GM18505 (cell line): ENCODE data around the gene AZIN2.
"Not testable (repeated sequence)": the region's sequence is repeated elsewhere in the genome, so short reads cannot be mapped to it uniquely, and the experiment has no call there.

Experiments
- ATAC-seq: cut with Tn5 transposase; IDR thresholded peaks from one replicate; pipeline ENCODE4 v1.9.1; 2021; ENCODE audit not compliant: unreplicated experiment
- POLR2A ChIP-seq: IDR thresholded peaks from 4 replicates; pipeline ENCODE4 v1.6.1; 2011; ENCODE audit warnings: borderline replicate concordance; ENCODE audit not compliant: insufficient read depth, insufficient read length; ENCODE audit errors: extremely low read depth

AZIN2 gene

DNA sequence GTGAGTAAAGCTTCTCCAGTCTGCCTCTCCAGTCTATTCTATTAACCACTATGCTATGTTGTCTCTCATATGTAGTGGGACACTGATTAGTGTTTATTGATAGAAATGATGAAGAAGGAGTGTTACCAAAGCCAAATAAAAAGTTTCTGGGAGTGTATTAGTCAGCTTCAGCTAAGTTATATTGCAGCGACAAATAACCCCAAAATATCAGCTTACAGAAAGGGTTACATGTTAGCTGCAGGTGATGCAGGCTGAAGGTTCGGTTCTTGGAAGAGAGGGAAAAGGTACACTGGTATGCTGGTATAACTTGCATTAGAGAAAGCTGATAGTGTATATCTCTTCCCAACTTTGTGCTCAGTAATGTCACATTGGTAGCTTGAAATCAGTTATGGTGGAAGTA is 33.7 kb upstream of the AZIN2 start:
- ATAC-seq: no peak
- no peak for TF ChIP-seq POLR2A

DNA sequence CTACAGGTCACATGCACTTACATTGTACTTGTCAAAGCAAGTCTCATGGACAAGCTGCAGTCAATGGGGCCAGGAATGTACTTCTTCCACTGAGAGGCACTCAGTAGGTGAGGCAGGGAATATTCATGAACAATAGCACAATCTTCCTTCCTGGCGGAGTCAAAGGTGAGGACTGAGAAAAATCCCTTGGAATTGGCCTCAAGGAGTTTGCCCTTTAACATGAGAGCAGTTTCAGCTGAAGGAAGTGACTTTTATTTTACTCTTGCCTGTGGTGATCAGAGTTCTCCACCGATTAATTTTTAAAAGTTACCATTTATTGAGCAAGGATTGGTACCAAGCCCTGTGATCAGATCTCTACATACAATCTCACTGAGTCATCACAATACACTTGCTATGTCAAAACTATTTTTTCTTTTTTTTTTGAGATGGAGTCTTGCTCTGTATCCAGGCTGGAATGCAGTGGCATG is 33.1 kb upstream of the AZIN2 start:
- no peak for TF ChIP-seq POLR2A
- no peak for ATAC-seq

DNA sequence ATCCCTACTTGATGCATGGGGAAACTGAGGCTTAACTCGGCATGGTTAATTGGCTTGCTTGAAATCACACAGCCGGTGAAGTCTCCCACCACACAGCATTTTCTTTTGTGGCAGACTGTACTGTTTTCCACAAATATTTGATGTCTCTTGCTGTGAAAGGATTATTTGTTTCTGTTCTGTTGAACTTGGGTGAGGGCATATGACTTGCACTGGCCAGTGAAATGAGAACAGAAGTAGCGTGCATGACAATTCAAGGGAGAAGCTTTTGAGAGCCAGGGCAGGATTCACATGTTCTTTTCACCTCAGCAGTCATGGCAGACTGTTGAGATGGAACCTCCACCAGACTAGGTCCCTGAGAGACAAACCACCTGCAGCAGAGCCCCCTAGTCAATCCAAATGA is 32.5 kb upstream of the AZIN2 start:
- TF ChIP-seq POLR2A: no peak
- ATAC-seq: no peak

DNA sequence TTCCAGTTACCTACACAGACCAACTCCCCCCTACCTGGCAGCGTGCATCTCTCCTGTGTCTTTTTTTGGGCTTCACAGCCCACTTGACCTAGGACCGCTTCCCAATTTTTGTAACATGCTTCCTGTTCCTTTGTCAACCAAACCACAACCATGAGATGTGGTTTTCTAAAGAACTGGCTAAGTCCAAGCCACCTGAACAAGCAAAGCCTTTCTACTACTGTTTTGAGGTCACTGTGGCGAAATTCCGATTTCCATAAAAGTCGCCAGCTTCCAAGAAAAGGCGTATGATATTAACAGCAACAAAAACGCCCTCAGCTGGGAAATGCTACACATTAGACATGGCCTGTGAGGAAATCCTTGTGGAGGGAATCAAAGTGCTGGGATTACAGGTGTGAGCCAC is 31.6 kb upstream of the AZIN2 start:
- no peak for ATAC-seq
- no peak for TF ChIP-seq POLR2A

DNA sequence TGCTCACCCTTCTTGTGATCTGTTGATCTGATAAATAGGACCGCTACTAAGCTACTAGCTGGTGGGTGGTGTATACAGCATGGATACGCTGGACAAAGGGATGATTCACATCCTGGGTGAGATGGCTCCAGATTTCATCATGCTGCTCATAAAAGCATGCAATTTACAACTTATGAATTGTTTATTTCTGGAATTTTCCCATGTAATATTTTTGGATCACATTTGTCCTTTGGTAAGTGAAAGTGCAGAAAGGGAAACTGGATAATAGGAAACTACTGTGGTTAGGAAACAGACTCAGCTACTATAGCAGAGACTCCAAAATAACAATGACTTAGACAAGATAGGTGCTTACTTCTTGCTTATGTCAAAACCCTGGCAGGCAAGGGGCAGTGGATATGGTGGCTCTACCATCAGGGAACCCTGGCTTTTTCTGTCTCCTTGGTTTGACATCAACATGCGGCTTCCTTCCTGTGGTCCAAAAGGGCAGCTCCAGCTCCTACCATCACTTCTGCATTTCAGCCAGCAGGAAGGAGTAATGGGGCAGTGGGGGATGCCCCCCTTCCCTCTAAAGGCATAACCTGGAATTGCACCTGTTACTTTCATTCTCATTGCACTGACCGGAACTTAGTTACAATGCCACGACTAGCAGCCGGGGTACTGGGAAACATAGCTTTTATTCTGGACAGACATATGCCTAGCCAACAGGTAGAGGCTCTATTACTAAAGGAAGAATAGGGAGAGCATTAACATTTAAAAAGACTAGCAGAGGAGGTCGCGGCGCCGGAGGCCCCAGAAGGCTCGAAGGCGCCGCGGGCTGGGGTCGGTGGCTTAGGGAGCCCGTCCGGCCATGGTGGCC is 30.5 kb upstream of the AZIN2 start:
- no peak for TF ChIP-seq POLR2A
- no peak for ATAC-seq

DNA sequence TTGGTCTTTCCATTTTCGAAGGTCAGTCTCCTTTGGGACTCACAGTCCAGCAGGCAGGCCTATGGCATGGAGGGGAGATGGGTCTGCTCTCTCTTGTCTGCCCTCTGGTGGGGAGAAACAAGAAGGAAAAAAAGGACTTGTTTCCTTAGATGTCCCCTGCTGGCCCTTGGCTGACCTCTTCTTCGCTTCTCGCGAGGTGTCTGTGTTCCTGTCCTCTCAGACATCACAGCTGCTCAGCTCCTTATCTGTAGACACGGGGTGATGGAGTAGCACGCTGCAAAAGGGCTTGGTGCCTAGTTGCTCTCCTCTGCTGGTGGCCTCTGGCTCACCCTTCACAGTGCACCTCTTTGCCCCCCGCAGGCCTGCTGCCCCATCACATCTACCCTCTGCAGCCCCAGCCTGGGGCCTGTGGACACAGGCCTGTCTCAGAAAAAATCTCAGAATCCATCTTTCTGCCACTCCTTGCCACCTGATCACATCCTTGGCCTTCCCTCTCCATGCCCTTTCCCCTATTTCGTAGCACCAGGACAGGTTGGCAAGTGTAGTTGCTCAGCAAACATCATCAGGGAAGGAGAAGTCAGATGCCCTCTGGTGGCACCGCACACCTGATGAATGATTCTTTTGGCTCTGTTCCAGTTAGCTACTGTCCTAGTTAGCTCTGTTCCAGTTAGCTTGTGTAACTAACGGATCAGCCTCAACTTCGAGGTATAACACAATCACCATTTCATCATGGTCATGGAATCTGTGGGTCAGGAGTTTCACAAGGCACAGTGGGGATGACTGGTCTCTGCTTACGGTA is 25.5 kb upstream of the AZIN2 start:
- TF ChIP-seq POLR2A: no peak
- ATAC-seq: no peak

DNA sequence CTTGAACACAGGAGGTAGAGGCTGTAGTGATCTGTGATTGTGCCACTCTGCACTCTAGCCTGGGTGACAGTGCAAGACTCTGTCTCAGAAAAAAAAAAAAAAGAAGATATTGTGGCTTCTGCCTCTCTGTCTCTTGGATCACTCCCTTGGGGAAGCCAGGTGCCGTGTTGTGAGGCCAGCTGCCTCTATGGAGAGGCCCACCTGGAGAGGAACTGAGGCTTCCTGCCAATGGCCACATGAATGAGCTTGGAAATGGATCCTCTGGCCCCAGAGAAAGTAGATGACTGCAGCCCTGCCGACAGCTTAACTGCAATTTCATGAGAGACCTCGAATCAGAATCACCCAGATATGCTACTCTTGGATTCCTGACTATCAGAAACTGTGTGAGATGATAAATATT is 24.5 kb upstream of the AZIN2 start:
- ATAC-seq: no peak
- TF ChIP-seq POLR2A: no peak

DNA sequence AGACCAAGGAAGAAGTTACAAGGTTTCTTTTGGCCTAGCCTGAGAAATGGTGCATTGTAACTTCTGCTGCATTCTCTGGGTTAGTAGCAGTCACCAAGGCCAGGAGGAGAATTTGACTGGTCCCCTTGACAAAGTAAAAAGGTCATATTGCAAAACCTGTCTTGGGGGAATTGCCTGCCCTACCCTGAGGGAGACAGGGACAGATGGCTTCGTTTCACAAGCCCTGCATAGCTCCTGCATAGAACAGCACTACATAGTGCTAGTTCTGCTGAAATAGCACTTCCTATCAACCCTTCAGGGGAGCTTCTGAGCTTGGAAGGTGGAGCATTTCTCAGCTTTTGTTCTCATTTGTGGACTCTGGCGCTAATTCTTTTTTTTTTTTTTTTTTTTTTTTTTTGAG is 23.9 kb upstream of the AZIN2 start:
- no peak for TF ChIP-seq POLR2A
- ATAC-seq: no peak

DNA sequence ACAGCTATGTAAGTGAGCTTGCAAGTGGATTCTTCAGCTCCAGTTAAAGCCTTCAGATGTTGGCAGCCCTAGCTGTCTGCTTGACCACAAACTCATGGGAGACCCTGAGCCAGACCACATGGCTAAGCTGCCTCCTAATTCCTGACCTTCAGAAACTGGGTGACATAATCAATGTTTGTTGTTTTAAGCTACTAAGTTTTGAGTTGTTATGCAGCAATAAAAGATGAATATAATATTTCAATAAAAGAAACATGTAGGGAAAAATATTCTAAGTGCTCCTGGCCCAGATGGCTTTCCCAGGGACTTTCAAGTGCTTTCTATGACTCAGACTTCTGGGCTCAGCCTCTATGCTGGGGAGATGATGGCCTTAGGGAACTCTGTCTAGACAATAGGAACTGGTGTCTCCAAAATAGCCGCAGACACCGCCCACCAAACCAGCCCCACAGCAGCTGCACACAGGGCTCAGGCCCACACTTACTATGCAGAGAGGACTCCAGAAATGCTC is 20.3 kb upstream of the AZIN2 start:
- ATAC-seq: no peak
- TF ChIP-seq POLR2A: no peak

DNA sequence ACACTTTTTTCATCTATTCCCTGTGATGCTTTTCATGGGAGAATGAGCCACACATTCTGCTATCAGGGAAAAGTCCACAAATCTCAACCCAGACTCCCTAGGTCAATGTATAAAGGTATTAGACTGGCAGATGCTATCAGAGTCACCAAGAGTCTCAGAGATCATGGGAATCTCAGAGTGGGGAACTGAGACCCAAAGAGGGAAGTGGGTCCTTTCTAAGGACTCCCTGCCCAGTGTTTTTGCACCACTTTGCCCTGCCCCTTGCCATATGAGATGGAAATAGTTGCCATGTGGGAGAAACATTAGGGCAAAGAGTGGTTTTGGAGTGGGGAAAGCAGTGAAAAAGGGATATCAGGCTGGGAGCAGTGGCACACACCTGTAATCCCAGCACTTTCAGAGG is 19.1 kb upstream of the AZIN2 start:
- ATAC-seq: no peak
- no peak for TF ChIP-seq POLR2A

DNA sequence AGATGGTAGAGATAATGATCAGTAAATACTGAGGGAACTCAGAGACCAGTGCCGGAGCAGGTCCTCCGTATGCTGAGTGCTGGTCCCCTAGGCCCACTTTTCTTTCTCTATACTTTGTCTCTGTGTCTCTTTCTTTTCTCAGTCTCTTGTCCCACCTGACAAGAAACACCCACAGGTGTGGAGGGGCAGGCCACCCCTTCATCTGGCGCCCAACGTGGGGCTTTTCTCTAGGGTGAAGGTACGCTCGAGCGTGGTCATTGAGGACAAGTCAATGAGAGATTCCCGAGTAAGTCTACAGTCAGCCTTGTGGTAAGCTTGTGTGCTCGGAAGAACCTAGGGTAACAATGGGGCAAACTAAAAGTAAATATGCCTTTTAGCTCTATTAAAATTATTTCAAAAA is 16.7 kb upstream of the AZIN2 start:
- ATAC-seq: not testable (repeated sequence)

DNA sequence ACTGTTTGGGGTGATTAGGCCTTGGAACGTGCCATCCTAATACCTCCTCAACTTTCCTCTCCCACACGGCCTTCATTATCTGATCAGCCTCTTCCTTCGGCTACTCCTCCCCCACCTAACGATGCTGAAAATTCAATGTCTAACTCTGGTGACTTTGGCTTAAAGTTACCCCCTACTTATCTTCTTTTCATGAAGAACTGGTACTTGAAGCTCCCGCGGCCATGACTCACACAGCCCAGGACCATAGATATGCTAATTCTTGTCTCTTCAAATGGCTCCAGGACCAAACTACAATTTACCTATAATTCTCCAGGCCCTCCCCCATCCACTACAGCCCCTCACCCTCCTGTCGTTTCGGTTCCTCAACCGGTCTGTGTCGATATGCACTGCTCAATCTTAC is 15.7 kb upstream of the AZIN2 start:
- no peak for TF ChIP-seq POLR2A
- ATAC-seq: no peak

DNA sequence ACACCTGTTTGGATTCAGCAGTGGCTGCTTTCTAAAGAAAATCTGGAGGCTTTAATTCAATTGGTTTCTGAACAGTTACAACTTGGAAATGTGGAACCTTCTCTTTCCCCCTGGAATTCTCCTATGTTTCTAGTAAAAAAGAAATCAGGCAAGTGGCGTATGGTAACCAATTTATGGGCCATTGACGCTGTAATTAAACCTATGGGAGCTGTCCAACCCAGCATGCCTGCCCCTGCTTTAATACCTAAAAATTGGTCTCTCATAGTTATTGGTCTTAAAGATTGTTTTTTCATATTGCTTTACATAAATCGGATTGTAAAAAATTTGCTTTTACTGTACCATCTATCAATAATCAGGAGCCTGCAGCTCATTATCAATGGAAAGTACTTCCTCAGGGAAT is 14.5 kb upstream of the AZIN2 start:
- ATAC-seq: not testable (repeated sequence)

DNA sequence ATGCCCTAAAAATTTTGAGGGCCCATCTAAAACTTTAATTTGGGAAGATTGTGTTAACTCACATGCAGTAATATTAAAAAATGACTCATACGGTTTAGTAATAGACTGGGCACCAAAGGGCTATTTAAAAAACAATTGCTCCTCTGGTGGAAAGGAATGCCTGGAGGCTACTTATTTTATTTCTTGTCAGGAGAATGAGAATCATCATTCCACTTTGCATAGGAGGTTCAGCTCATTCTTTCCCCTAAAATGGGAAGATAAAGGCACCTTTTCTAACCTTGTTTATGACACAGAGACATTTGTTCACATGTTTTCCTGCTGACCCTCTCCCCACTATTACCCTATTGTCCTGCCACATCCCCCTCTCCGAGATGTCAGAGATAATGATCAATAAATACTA is 12.8 kb upstream of the AZIN2 start:
- not testable (repeated sequence) for ATAC-seq
